Breast epithelium (tissue), 3 donors: ENCODE results near the gene DDO.

ENCODE experiments used
- CTCF ChIP-seq, 3 donors: fragments of 450-650 bp; IDR thresholded peaks; one replicate each; pipeline ENCODE4 v1.5.1; 2016 to 2017; ENCODE audit warnings: antibody characterized with exemption in 3 of 3, mild to moderate bottlenecking in 3 of 3, moderate library complexity in 3 of 3
- POLR2AphosphoS5 ChIP-seq, 3 donors: sonication (generic); formaldehyde crosslinking; IDR thresholded peaks; one replicate each; pipeline ENCODE4 v1.6.1; 2017; ENCODE audit warnings: antibody characterized with exemption in 3 of 3

- TF ChIP-seq CTCF (IDR thresholded peaks at IDR 0.05) (no peak), POLR2AphosphoS5 (IDR thresholded peaks at IDR 0.05) (no peak)
Observed at GRCh38 chr6:110458476-110458875, 43.1 kb upstream of the DDO start.
